Measurements from ENCODE around the gene STAG1.

GRCh38 chr3:136296960-136297359 is 455.2 kb downstream of the STAG1 start:
- no peak for TF ChIP-seq CTCF (IDR thresholded peaks at IDR 0.05)
- TF ChIP-seq POLR2A (IDR thresholded peaks at IDR 0.05): no peak
- no peak for TF ChIP-seq EP300 (IDR thresholded peaks at IDR 0.05)
